Esophagus muscularis mucosa (tissue), 3 donors: ENCODE data around the gene PNPLA7.

ENCODE experiments used
- POLR2A ChIP-seq: fragments of 450-650 bp; IDR thresholded peaks from one replicate; pipeline ENCODE4 v1.6.1; 2017; ENCODE audit warnings: antibody characterized with exemption, moderate library complexity, mild to moderate bottlenecking, low read depth
- POLR2AphosphoS5 ChIP-seq, 2 donors: sonication (generic); formaldehyde crosslinking; IDR thresholded peaks; one replicate each; pipeline ENCODE4 v1.6.1; 2017; ENCODE audit warnings: antibody characterized with exemption in 2 of 2
- TF ChIP-seq, protein P1 (sequence below), 3 experiments: fragments of 200-600 bp in 2 of 3; fragments of 450-650 bp in 1 of 3; sonication (generic) in 2 of 3; IDR thresholded peaks; one replicate each; pipeline ENCODE4 v1.5.1; 2017 to 2019; ENCODE audit warnings: antibody characterized with exemption in 3 of 3, mild to moderate bottlenecking in 2 of 3, moderate library complexity in 1 of 3

DNA sequence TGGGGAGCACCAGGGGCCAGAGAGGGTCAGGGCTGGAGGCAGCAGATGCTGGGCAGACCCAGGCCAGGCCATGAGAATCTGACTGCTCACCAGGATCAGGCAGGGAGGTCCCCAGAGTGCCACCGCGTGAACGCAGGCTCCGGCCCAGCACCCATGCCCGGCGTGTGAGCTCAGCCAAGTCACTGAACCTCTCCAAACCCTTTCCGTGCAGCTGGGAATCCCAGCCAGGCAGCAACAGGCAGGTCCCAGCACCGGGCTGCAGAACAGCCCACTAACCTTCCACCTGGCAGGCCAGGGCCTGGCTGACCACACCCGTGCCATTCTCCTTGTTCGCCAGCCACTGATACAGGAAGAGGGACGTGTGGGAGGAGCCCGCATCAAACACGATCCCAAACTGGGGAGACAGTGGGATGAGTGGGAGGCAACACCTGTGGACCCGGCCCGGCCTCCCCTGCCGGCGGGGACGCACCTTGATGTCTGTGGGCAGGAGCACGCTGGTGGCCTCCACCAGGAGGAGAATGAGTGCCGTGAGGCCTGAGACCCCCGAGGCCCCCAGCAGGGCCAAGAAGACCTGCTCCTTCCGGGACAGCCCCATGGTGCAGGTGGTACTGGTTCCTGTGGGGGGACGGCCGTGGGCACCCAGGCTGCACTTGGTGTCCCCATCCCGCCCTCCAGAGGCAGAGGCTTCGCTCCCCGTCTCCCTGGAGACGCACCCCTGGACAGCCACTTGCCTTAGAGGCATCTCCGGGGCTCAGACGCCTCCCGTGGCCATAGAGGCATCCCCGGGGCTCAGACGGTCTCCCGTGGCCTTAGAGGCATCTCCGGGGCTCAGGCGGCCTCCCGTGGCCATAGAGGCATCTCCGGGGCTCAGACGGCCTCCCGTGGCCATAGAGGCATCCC is 112.3 kb downstream of the PNPLA7 start:
- TF ChIP-seq POLR2A (no peak), POLR2AphosphoS5 (IDR thresholded peaks at IDR 0.05) (no peak)
- TF ChIP-seq, protein P1, sequence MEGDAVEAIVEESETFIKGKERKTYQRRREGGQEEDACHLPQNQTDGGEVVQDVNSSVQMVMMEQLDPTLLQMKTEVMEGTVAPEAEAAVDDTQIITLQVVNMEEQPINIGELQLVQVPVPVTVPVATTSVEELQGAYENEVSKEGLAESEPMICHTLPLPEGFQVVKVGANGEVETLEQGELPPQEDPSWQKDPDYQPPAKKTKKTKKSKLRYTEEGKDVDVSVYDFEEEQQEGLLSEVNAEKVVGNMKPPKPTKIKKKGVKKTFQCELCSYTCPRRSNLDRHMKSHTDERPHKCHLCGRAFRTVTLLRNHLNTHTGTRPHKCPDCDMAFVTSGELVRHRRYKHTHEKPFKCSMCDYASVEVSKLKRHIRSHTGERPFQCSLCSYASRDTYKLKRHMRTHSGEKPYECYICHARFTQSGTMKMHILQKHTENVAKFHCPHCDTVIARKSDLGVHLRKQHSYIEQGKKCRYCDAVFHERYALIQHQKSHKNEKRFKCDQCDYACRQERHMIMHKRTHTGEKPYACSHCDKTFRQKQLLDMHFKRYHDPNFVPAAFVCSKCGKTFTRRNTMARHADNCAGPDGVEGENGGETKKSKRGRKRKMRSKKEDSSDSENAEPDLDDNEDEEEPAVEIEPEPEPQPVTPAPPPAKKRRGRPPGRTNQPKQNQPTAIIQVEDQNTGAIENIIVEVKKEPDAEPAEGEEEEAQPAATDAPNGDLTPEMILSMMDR (IDR thresholded peaks at IDR 0.05) = no peak
